ENCODE results near the gene ZNF451.
"Not testable (repeated sequence)": the region's sequence is repeated elsewhere in the genome, so short reads cannot be mapped to it uniquely, and the experiment has no call there.

The ZNF451 gene, protein sequence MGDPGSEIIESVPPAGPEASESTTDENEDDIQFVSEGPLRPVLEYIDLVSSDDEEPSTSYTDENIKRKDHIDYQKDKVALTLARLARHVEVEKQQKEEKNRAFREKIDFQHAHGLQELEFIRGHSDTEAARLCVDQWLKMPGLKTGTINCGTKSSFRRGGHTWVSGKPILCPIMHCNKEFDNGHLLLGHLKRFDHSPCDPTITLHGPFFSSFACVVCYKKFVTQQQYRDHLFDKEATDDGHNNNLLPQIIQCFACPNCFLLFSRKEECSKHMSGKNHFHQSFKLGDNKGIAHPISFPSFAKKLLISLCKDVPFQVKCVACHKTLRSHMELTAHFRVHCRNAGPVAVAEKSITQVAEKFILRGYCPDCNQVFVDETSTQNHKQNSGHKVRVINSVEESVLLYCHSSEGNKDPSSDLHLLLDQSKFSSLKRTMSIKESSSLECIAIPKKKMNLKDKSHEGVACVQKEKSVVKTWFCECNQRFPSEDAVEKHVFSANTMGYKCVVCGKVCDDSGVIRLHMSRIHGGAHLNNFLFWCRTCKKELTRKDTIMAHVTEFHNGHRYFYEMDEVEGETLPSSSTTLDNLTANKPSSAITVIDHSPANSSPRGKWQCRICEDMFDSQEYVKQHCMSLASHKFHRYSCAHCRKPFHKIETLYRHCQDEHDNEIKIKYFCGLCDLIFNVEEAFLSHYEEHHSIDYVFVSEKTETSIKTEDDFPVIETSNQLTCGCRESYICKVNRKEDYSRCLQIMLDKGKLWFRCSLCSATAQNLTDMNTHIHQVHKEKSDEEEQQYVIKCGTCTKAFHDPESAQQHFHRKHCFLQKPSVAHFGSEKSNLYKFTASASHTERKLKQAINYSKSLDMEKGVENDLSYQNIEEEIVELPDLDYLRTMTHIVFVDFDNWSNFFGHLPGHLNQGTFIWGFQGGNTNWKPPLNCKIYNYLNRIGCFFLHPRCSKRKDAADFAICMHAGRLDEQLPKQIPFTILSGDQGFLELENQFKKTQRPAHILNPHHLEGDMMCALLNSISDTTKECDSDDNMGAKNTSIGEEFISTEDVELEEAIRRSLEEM

DNA sequence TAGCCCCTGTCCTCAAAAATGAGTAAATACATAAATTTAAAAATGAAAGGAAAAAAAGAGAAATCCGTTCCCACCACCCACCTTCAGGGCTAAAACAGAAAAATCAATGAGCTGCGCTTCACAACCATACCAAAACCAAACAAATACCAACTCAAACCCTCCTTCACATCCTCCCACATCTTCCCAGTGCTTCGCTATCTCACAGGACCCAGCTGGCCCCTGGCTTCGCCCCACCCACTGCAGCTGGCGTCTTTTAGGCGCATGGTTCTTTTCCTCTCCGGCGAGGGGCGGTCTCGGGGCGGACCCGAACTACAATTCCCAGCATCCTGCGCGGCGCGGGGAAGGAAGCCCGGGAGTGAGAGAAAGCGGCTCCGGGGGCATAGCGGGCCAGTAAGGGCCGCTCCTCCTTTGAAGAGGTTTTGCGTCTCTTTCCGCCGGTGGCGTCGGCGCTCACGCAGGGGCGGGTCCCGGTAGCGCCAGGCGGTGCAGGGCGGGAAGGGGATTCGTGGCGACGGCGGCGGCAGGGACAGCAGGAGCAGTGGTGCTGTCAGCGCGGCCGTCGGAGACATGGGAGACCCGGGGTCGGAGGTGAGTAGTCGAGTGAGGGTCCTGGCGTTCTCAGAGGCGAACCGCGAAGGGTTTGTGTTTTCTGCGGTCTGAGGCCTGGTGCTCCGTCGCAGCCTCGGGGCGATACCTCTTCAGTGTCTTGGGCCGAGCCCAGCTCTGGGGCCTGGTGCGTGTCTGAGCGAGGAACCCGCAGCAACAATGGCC, at the start of gene ZNF451:
TSS of gene ZNF451 (plus strand) at position 502 of the 771 bp plus-strand sequence. CDS start at position 568, 66 bp downstream.
- peak; percentile 71 for DNase-seq (ENCODE audit: low read depth)

DNA sequence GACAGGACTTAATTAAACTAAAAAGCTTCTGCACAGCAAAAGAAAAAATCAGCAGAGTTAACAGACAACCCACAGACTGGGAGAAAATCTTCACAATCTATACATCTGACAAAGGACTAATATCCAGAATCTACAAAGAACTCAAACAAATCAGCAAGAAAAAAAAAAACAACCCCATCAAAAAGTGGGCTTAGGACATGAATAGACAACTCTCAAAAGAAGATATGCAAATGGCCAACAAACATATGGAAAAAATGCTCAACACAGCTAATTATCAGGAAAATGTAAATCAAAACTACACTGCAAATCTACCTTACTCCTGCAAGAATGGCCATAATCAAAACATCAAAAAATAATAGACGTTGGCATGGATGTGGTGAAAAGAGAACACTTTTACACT, 45.9 kb upstream of the ZNF451 start:
- not testable (repeated sequence) for DNase-seq (ENCODE audit: low read depth)

DNA sequence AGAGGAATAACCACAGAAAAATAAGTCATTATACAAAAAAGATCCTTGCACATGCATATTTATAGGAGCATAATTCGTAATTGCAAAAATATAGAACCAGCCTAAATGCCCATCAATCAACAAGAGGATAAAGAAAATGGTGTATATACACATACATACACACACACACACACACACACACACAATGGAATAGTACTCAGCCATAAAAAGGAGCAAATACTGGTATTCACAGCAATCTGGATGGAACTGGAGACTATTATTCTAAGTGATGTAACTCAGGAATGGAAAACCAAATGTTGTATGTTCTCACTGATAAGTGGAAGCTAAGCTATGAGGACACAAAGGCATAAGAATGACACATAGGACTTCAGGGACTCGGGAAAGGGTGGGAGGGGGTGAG, 45.4 kb upstream of the ZNF451 start:
- no peak for DNase-seq (ENCODE audit: low read depth)

DNA sequence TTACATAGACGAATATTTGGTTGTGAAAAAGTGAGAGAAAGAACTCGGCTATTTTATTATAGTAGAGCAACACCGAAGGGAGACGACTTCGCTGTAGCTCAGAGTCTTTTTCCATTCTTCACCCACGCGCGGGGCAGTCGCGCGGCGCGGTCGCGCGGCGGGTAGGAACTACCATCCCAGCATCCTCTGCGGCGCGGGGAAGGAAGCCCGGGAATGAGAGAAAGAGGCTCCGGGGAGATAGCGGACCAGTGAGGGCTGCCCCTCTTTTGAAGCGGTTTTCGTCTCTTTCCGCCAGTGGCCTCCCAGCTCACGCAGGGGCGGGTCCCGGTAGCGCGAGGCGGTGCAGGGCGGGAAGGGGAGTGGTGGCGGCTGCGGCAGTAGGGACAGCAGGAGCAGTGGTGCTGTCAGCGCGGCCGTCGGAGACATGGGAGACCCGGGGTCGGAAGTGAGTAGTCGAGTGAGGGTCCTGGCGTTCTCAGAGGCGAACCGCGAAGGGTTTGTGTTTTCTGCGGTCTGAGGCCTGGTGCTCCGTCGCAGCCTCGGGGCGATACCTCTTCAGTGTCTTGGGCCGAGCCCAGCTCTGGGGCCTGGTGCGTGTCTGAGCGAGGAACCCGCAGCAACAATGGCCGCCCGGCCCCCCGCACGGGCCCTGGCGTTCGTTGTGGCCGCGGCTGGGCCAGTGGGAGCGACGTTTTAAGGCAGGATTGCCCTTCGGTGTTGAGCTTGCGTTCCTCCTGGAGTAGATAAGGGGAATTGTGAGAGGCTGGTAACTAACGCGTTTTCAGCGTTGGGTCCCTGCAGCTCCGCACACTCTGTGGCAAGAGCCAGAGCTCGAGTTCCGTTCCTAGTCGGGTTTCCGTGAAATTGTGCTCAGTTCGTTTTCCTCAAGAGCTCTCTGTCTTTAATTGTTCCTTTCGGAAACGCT, 43.4 kb upstream of the ZNF451 start, which contains the start of gene KIAA1586:
TSS of gene KIAA1586 (plus strand) at position 362 of the 925 bp plus-strand sequence. CDS start at position 425, 63 bp downstream.
- DNase-seq (ENCODE audit: low read depth) = peak; percentile 60

DNA sequence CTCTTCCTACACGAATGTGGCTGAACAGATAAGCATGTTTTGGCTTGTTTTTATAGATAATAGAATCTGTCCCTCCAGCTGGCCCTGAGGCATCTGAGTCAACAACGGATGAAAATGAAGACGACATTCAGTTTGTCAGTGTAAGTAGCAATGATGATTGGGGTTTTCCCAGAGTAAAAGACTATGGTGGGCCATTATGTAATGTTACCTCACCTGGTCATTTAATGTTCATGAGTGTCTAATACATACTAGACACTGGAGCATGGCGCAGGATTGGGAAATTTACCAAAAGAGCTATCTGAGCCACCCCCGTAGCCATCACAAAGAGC, 42.8 kb upstream of the ZNF451 start:
- not testable (repeated sequence) for DNase-seq (ENCODE audit: low read depth)

DNA sequence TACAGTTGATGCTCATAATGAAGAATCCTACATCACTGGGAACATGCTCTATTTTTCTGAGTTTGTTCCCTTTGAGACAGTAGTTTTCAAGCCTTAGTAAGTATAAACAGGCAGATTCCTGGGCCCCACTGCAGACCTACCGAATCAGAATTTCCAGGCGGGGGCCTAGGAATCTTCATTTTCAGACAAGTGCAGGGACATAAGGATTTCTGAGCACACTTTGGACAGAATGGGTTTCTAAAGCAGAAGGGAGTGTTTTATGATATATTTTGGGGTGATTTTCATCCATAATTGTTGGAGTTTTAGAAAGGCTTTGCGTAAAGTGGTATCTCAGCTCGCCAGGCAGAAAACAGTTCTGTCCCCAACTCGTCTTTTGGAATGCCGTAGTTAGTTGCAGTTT, 42.1 kb upstream of the ZNF451 start:
- DNase-seq (ENCODE audit: low read depth) = not testable (repeated sequence)

DNA sequence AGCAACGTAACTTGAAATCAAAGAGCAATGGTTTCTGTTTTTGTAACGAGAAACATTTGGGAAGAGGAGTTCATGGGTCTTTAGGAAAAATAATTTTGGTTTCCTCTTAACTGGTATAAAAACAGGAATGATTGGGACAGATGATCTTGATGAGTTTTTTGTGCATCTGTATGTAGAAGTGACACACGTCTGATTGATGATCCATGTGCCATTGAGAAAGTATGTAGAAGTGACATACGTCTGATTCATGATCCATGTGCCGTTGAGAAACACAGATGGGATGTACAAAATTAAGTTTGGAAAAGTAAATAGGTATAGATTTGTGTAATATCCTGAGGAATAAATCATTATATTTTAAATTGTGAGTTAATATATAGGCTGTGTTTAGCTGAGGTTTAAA, 41.4 kb upstream of the ZNF451 start:
- DNase-seq (ENCODE audit: low read depth) = no peak

DNA sequence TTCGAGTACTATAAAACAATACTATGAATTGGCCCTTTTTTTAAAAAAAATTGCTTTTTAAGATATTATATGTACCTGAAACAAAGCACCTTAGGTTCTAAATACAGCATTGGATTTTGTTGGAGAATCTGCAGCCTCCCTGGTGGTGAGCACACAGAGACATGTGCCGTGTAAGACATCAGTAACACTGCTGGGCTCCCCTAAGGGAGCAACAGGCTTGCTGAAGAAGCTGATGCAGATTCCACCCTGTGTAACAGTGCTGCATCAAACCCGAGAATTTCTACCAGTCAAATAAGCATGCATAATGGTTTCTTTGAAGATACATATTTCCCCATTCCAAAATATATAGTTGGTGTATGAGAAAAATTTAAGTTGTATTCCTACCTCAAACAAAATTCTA, 26.1 kb upstream of the ZNF451 start:
- no peak for DNase-seq (ENCODE audit: low read depth)

DNA sequence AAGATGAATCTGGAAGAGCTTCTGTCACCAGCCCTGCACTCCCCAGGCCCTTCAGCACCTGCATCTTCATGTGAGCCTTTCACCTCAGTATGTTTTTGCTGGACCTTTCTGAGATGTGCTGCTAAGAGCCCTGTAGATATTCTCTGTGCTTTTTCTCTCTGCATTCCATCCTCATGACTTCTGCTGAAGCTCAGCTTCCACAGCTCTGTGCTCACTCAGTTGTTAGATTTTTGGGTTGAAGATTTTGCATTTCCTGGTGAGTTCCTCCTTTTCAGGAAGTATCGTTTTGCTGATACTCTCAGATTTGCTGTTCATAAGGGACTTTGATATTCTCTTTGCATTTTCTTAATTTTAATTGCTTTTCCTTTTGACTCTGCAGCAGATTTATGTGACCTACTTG, 25.2 kb upstream of the ZNF451 start:
- DNase-seq (ENCODE audit: low read depth) = no peak

DNA sequence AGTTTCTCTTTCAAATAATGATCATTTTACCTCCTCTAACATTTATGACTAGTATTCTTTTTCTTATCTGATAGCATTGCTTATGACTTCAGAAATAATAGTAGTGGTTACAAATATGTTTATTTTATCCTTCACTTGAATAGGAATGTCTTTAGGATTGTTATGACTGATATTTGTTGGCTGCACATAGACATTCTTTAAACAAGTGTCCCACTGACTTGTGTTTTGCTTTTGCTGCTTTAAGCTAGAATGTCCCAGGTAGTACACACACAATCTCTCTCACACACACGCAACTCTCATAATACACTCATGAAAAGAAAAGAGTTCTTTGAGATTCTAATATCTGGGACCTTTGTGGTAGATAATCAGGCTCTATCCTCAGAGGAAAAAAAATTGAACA, 21.9 kb upstream of the ZNF451 start:
- peak; percentile 43 for DNase-seq (ENCODE audit: low read depth)

DNA sequence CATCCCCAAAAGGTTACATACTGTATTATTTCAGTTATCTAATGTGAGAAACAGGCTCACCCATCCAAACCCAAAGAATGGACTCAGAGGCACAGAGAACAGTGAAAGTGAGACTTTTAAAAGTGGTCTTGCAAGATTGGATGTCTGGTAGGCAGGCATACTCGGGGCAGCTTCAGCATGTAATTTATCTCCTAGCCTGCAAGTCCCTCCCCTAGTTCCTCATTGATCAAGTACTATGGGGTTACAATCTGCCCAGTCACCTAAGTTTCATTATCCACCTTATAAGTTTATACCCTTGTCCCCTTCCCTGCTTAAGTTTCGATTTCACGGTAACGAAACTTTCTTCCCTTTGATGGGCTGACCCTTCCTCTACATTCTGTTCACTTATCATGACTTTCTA, 20.8 kb upstream of the ZNF451 start:
- DNase-seq (ENCODE audit: low read depth) = no peak

DNA sequence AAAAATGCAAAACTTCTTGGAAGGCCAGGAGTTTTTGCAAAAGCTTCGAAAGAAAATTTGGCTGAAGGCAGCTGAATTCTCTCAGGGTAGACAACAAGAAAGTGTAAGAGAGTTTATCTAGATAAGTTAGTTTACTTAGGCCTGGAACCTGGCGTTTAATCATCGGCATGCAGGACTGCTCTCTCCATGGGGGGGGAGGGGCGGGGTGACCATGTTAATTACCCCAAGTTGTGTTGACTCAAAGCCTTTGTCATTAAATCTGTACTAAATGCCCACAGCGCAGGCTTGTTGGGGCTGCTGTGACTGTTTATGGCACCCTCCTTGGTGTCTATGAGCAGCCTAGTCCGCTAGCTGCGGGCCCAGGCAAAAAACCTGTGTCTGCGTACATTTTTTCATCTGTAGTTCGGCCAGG, 20.1 kb upstream of the ZNF451 start:
- no peak for DNase-seq (ENCODE audit: low read depth)

DNA sequence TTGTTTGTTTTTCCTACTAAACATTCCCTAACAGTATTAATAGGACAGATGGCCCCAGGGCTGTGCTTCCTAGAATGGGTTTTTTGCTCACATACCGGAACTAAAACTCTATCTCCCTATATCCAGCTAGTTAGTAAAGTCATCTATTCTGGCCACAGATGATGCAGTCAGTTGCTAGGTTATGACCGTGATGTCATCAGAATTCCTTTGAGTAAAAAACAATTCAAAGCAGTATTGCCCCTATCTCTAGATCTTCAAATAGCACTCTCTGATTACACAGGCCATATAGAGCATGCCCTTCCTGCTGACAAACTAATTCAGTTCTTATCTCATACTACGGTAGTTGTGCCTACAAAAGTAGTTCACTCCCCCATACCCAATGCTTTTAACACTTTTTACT, 17.9 kb upstream of the ZNF451 start:
- DNase-seq (ENCODE audit: low read depth) = no peak

DNA sequence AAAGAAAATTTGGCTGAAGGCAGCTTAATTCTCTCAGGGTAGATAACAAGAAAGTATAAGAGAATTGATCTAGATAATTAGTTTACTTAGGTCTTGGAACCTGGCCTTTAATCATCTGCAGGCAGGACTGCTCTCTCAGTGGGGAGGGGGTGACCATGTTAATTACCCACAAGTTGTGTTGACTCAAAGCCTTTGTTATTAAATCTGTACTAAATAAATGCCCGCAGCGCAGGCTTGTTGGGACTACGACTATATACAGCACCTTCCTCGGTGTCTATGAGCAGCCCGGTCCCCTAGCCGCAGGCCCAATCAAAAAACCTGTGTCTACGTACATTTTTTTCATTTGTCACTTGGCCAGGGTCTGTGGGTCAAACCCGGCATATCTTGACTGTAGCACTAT, 15.6 kb upstream of the ZNF451 start:
- no peak for DNase-seq (ENCODE audit: low read depth)

DNA sequence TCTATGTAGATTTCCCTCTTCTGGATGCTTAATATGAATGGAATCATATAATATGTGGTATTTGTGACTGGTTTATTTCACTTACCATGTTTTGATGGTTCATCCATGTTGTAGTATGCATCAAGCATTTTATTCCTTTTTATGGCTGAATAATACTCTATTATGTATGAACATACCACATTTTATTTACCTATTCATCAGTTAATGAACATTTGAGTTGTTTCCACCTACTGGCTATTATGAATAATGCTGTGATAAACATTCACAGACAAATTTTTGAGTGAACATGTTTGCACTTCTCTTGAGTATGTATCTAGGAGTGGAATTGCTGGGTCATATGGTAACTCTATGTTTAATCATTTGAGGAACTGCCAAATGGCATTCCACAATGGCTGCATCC, 14.9 kb upstream of the ZNF451 start:
- no peak for DNase-seq (ENCODE audit: low read depth)

DNA sequence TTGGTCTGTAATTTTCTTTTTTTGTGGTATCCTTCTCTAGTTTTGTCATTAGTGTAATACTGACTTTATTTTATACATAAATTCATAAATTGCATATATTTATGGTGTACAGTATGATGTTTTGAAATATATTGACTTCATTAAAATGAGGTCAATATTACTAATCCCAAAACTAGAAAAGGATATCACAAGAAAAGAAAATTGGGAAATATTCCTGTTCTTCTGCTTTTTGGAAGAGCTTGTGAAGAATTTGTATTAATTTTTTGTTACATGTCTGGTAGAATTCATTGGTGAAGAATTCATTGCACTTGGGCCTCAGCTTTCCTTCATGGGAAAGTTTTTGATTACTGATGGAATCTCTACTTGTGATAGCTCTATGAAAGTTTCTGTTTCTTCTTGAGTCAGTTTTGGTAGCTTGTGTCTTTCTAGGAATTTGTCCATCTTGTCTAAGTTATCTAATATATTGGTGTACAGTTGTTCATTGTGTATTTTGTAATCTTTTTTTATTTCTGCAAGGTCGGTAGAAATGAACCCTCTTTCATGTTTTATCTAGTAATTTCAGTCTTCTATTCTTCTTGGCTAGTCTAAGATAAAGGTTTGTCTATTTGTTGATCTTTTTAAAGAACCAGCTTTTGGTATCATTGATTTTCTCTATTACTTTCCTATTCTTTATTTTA, 11.3 kb upstream of the ZNF451 start:
- no peak for DNase-seq (ENCODE audit: low read depth)

DNA sequence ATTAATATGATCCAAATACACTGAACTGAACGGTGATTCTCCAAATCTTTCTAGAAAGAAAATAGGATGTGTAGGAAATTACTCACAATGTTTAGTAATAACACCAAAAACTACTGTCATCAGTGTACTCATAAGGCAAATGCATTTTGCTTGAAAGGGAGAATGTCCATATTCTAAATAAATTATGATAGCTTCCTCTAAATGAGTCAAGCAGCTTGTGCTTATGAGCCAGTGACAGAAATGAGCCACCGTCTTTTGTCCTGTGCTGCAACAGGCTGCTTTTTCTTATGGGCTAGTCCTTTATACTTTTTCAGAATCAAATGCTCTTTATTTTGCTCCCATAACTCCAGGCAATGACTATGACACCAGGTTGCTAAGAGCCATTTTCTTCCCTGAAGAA, 4.5 kb upstream of the ZNF451 start:
- DNase-seq (ENCODE audit: low read depth) = no peak

DNA sequence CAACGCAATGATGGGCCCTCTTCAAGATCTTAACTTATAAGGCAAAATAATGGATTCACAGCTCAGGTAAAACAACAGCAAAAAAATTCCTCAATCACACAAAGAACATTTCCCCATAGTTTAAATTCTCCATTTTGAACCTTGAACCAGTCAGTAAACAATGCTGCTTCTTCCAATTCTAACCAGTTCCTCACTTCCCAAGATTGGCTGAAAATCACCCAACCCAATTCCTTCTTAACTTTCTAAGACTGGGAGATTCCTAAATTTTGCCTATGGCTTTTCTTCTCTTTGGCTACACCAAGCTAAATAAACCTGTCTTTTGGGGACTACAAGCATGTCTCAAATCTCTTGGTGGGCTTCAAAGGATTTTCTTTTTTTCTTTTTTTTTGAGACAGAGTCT, 3.1 kb upstream of the ZNF451 start:
- no peak for DNase-seq (ENCODE audit: low read depth)

DNA sequence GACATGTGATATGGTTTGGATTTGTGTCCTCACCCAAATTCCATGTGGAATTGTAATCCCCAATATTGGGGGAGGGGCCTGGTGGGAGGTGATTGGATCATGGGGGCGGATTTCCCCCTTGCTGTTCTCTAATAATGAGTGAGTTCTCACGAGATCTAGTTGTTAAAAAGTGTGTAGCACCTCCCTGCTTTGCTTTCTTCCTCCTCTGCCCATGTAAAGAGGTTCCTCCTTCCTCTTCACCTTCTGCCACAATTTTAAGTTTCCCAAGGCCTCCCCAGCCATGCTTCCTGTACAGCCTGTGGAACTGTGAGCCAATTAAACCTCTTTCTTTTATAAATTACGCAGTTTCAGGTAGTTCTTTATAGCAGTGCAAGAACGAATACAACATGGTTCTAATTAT, 2.1 kb upstream of the ZNF451 start:
- DNase-seq (ENCODE audit: low read depth) = no peak

DNA sequence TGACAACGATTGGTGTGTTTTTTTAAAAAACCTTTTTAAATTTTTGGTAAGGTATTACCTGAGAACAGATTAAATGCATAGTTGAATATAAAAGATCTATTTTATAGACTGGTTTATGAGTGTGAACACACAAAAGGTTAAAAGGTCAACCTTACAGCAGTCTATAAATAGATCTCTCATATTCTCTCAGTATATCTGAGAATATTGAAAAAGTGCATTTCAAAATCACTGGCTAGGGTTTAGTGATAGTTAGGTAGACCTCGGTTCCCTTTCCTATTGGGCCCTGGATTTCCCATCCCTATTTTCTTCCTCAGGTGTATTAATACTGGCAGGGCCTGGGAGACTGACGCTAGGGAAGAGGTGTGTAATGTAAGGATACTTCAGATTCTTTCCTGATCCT, 723 bp upstream of the ZNF451 start:
- DNase-seq (ENCODE audit: low read depth) = no peak
